HL-60 (cell line): ENCODE data around the gene ZBTB42.

Experiments used
- POLR2AphosphoS5 ChIP-seq: IDR thresholded peaks from 2 replicates; pipeline ENCODE4 v1.6.1; 2012; ENCODE audit warnings: low read depth
- REST ChIP-seq: IDR thresholded peaks from 2 replicates; pipeline ENCODE4 v1.6.1; 2012; ENCODE audit warnings: low read depth; ENCODE audit not compliant: insufficient replicate concordance
- SPI1 ChIP-seq: IDR thresholded peaks from 2 replicates; pipeline ENCODE4 v1.6.1; 2012; ENCODE audit warnings: low read depth, mild to moderate bottlenecking, borderline replicate concordance
- TF ChIP-seq, protein P1 (sequence below): IDR thresholded peaks from one replicate; pipeline ENCODE4 v1.5.1; 2011; ENCODE audit warnings: low read length, control low read depth, inconsistent platforms; ENCODE audit not compliant: insufficient read depth

GRCh38 chr14:104788873-104789663 lies 11.8 kb upstream of the ZBTB42 start:
- TF ChIP-seq, protein P1, sequence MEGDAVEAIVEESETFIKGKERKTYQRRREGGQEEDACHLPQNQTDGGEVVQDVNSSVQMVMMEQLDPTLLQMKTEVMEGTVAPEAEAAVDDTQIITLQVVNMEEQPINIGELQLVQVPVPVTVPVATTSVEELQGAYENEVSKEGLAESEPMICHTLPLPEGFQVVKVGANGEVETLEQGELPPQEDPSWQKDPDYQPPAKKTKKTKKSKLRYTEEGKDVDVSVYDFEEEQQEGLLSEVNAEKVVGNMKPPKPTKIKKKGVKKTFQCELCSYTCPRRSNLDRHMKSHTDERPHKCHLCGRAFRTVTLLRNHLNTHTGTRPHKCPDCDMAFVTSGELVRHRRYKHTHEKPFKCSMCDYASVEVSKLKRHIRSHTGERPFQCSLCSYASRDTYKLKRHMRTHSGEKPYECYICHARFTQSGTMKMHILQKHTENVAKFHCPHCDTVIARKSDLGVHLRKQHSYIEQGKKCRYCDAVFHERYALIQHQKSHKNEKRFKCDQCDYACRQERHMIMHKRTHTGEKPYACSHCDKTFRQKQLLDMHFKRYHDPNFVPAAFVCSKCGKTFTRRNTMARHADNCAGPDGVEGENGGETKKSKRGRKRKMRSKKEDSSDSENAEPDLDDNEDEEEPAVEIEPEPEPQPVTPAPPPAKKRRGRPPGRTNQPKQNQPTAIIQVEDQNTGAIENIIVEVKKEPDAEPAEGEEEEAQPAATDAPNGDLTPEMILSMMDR = no peak
- no peak for TF ChIP-seq POLR2AphosphoS5
- TF ChIP-seq REST = no peak
- no peak for TF ChIP-seq SPI1
